ENCODE measurements around the gene SH3PXD2A.

DNA sequence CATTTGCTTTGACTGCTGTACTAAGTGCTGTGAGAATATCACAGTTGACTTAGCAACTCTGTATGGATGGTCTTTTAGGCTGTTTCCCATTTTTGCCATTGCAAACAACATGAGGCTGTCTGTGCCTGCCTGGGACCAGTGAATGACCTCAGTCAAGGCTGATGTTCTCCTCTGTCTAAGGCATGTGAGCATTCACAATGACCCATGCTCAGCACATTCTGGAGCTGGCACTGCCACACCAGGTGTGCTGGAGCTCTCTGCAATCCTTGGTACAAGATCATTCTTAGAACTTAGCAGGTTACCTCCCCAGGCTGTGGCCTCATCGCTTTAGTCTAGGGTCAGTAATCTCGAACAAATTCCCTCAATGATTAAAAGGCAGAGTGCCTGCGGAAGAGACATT lies 61.9 kb downstream of the SH3PXD2A start:
- TF ChIP-seq CTCF (IDR thresholded peaks at IDR 0.05; ENCODE audit: borderline replicate concordance, extremely low read depth, low read length, poor library complexity, severe bottlenecking), result no peak
- TF ChIP-seq EZH2 (IDR thresholded peaks at IDR 0.05; ENCODE audit: borderline replicate concordance, low read depth, low read length, severe bottlenecking), result no peak

All from DND-41 (cell line).